Nephron progenitor cell (in vitro differentiated cells): ENCODE data around the gene INPP5A.
"Not testable (repeated sequence)": the region's sequence is repeated elsewhere in the genome, so short reads cannot be mapped to it uniquely, and the experiment has no call there.

Experiments used
- DNase-seq: peaks from one replicate; pipeline ENCODE4 v3.0.0; 2021
- H3K27ac Mint-ChIP-seq: 2 replicates; pipeline ENCODE4 v1.8.0; 2021; ENCODE audit warnings: mild to moderate bottlenecking, moderate library complexity, mixed read lengths
- H3K27me3 Mint-ChIP-seq: 2 replicates; pipeline ENCODE4 v1.8.0; 2021; ENCODE audit warnings: mild to moderate bottlenecking, low read depth, mixed read lengths; ENCODE audit not compliant: poor library complexity
- H3K36me3 Mint-ChIP-seq: 2 replicates; pipeline ENCODE4 v1.8.0; 2021; ENCODE audit warnings: low read depth, mixed read lengths
- H3K4me1 Mint-ChIP-seq: 2 replicates; pipeline ENCODE4 v1.8.0; 2021; ENCODE audit warnings: mixed read lengths
- H3K4me3 Mint-ChIP-seq: 2 replicates; pipeline ENCODE4 v1.8.0; 2021; ENCODE audit warnings: mild to moderate bottlenecking, moderate library complexity, mixed read lengths
- H3K9me3 Mint-ChIP-seq: 2 replicates; pipeline ENCODE4 v1.8.0; 2021; ENCODE audit warnings: mild to moderate bottlenecking, moderate library complexity, mixed read lengths
- TF ChIP-seq, protein P1 (sequence below): fragments of 200-600 bp; sonication (generic); IDR thresholded peaks from 2 replicates; pipeline ENCODE4 v1.5.0; 2021; ENCODE audit warnings: antibody characterized with exemption

INPP5A gene

GRCh38 chr10:132765435-132765834 lies 227.8 kb downstream of the INPP5A start:
- H3K4me1 Mint-ChIP-seq = peaks cover 17% of the 10 kb centered on the region
- H3K27me3 Mint-ChIP-seq = peaks cover 2% of the 10 kb centered on the region
- H3K27ac Mint-ChIP-seq = no peak overlapping the region

GRCh38 chr10:132766291-132766690 lies 228.7 kb downstream of the INPP5A start:
- Mint-ChIP-seq H3K27ac (no peak overlapping the region), H3K9me3 (peaks cover 21% of the 10 kb centered on the region)

More at GRCh38 chr10:132765435-132765834, 227.8 kb downstream of the INPP5A start:
- TF ChIP-seq, protein P1, sequence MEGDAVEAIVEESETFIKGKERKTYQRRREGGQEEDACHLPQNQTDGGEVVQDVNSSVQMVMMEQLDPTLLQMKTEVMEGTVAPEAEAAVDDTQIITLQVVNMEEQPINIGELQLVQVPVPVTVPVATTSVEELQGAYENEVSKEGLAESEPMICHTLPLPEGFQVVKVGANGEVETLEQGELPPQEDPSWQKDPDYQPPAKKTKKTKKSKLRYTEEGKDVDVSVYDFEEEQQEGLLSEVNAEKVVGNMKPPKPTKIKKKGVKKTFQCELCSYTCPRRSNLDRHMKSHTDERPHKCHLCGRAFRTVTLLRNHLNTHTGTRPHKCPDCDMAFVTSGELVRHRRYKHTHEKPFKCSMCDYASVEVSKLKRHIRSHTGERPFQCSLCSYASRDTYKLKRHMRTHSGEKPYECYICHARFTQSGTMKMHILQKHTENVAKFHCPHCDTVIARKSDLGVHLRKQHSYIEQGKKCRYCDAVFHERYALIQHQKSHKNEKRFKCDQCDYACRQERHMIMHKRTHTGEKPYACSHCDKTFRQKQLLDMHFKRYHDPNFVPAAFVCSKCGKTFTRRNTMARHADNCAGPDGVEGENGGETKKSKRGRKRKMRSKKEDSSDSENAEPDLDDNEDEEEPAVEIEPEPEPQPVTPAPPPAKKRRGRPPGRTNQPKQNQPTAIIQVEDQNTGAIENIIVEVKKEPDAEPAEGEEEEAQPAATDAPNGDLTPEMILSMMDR = no peak
- Mint-ChIP-seq H3K9me3 (peaks cover 24% of the 10 kb centered on the region), H3K36me3 (peaks cover 50% of the 10 kb centered on the region), H3K4me3 (no peak overlapping the region)
- DNase-seq = no peak

GRCh38 chr10:132768346-132769248 lies 231.0 kb downstream of the INPP5A start:
- Mint-ChIP-seq H3K27me3 (no peaks in the 10 kb centered on the region), H3K36me3 (peaks cover 45% of the 10 kb centered on the region), H3K9me3 (peaks cover 13% of the 10 kb centered on the region), H3K4me1 (peaks cover 17% of the 10 kb centered on the region), H3K27ac (no peak overlapping the region), H3K4me3 (no peak overlapping the region)
- TF ChIP-seq, protein P1 = no peak
- DNase-seq = no peak

More at GRCh38 chr10:132766291-132766690, 228.7 kb downstream of the INPP5A start:
- Mint-ChIP-seq H3K36me3 (peaks cover 50% of the 10 kb centered on the region), H3K4me3 (no peak overlapping the region), H3K27me3 (peaks cover 2% of the 10 kb centered on the region), H3K4me1 (peaks cover 17% of the 10 kb centered on the region)
- TF ChIP-seq, protein P1 = no peak
- no peak for DNase-seq

- Mint-ChIP-seq H3K4me3 (no peak overlapping the region), H3K27me3 (peaks cover 4% of the 10 kb centered on the region)
- TF ChIP-seq, protein P1 = no peak
Observed at GRCh38 chr10:132770061-132771021, 232.8 kb downstream of the INPP5A start.

DNA sequence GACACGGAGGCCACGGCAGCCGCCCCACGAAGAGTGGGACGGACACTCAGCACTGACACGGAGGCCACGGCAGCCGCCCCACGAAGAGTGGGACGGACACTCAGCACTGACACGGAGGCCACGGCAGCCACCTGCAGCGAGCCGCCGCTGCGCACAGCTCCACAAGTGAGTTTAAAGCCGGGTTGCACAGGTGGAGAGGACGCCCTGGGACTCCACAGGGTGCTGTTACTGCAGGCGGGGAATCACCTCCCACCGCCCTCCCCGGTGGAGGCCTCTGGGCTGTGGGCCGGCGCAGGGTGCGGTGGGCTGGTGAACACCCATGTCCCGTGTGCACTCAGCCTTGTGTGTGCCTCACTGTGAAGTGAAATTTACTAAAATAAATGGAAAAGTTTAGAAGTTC lies 235.2 kb downstream of the INPP5A start:
- H3K27ac Mint-ChIP-seq, DNase-seq, H3K27me3 Mint-ChIP-seq, H3K4me3 Mint-ChIP-seq, H3K4me1 Mint-ChIP-seq: not testable (repeated sequence)
- Mint-ChIP-seq H3K9me3 (peaks cover 13% of the 10 kb centered on the region), H3K36me3 (peaks cover 40% of the 10 kb centered on the region)

More at GRCh38 chr10:132770061-132771021, 232.8 kb downstream of the INPP5A start:
- no peak overlapping the region for H3K27ac Mint-ChIP-seq
- DNase-seq = no peak
- peaks cover 13% of the 10 kb centered on the region for H3K9me3 Mint-ChIP-seq
- H3K4me1 Mint-ChIP-seq = peaks cover 9% of the 10 kb centered on the region
- peaks cover 50% of the 10 kb centered on the region for H3K36me3 Mint-ChIP-seq
